Activated B cell treated with CpG ODN at 0.5 μM for 24 hours (primary cell): ENCODE data around the gene AREL1. TPM values are rescaled to one million over a fixed set of nuclear protein-coding genes. Genes with fewer than 3 reads are reported as not detected.

ENCODE experiments used
- ATAC-seq: fragments of 200-7000 bp; cut with Tn5 transposase; one replicate; pipeline ENCODE4 v1.10.0; 2021; ENCODE audit warnings: low read depth, mild to moderate bottlenecking, moderate library complexity
- CTCF ChIA-PET: fragments of 350-600 bp; sonication (Branson Sonifier 250); formaldehyde crosslinking; loops from one replicate; lab custom pipeline; 2021; ENCODE audit warnings: antibody characterized with exemption; lab: Charles Lee
- POLR2A ChIA-PET: fragments of 350-600 bp; sonication (Branson Sonifier 250); formaldehyde crosslinking; loops from one replicate; lab custom pipeline; 2021; ENCODE audit warnings: antibody characterized with exemption; lab: Charles Lee
- DNase-seq: peaks from one replicate; pipeline ENCODE4 v3.0.0; 2022
- H3K27ac Mint-ChIP-seq: one replicate; pipeline ENCODE4 v1.8.0; 2020; ENCODE audit warnings: mixed read lengths
- H3K27me3 Mint-ChIP-seq: one replicate; pipeline ENCODE4 v1.8.0; 2021; ENCODE audit warnings: mixed read lengths
- H3K36me3 Mint-ChIP-seq: one replicate; pipeline ENCODE4 v1.8.0; 2021; ENCODE audit warnings: low read depth, mixed read lengths
- H3K4me1 Mint-ChIP-seq: one replicate; pipeline ENCODE4 v1.8.0; 2021; ENCODE audit warnings: mixed read lengths
- H3K4me3 Mint-ChIP-seq: one replicate; pipeline ENCODE4 v1.8.0; 2020; ENCODE audit warnings: mild to moderate bottlenecking, mixed read lengths
- H3K9me3 Mint-ChIP-seq: one replicate; pipeline ENCODE4 v1.8.0; 2020; ENCODE audit warnings: mixed read lengths
- intact Hi-C: fragments of 100-400 bp; cut with micrococcal nuclease; formaldehyde crosslinking; loops from one replicate; pipeline ENCODE4 v1.15.1; 2024
- total RNA-seq: library from RNA; stranded (reverse); gene quantifications from 2 replicates; pipeline ENCODE4 v1.2.3, GENCODE V29; 2022
- TF ChIP-seq, protein P1 (sequence below): fragments of 200-600 bp; IDR thresholded peaks from one replicate; pipeline ENCODE4 v1.8.0; 2022; ENCODE audit warnings: antibody characterized with exemption, mild to moderate bottlenecking

The AREL1 gene
- total RNA-seq, 1 donor from 2014 or later = 49.7 TPM

- H3K36me3 Mint-ChIP-seq = peaks cover 87% of the 10 kb centered on the region
- intact Hi-C loops = no loop called here
- CTCF ChIA-PET = interaction anchor here (0.6 to 1.3 kb wide), 2 partner anchors 55 to 294 kb away, joined by 3 to 4 read pairs; no protein-coding TSS in a partner anchor
- H3K4me1 Mint-ChIP-seq = no peaks in the 10 kb centered on the region
- DNase-seq (no peak), ATAC-seq (no peak)
- no peaks in the 10 kb centered on the region for H3K9me3 Mint-ChIP-seq
- no peak overlapping the region for H3K27ac Mint-ChIP-seq
- TF ChIP-seq, protein P1, sequence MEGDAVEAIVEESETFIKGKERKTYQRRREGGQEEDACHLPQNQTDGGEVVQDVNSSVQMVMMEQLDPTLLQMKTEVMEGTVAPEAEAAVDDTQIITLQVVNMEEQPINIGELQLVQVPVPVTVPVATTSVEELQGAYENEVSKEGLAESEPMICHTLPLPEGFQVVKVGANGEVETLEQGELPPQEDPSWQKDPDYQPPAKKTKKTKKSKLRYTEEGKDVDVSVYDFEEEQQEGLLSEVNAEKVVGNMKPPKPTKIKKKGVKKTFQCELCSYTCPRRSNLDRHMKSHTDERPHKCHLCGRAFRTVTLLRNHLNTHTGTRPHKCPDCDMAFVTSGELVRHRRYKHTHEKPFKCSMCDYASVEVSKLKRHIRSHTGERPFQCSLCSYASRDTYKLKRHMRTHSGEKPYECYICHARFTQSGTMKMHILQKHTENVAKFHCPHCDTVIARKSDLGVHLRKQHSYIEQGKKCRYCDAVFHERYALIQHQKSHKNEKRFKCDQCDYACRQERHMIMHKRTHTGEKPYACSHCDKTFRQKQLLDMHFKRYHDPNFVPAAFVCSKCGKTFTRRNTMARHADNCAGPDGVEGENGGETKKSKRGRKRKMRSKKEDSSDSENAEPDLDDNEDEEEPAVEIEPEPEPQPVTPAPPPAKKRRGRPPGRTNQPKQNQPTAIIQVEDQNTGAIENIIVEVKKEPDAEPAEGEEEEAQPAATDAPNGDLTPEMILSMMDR = no peak
- H3K27me3 Mint-ChIP-seq = no peaks in the 10 kb centered on the region
- POLR2A ChIA-PET = no interaction called here
- H3K4me3 Mint-ChIP-seq = no peak overlapping the region
These were observed 49.0 kb downstream of the AREL1 start for GRCh38 chr14:74663884-74664283.

- DNase-seq (no peak), ATAC-seq (no peak)
- H3K9me3 Mint-ChIP-seq = no peaks in the 10 kb centered on the region
- TF ChIP-seq, protein P1 = no peak
- intact Hi-C loops = no loop called here
- H3K4me1 Mint-ChIP-seq = no peaks in the 10 kb centered on the region
- POLR2A ChIA-PET = no interaction called here
- H3K4me3 Mint-ChIP-seq = no peak overlapping the region
- H3K27me3 Mint-ChIP-seq = no peaks in the 10 kb centered on the region
- H3K36me3 Mint-ChIP-seq = peaks cover 76% of the 10 kb centered on the region
- no peak overlapping the region for H3K27ac Mint-ChIP-seq
- CTCF ChIA-PET = no interaction called here
These were observed 51.0 kb downstream of the AREL1 start for GRCh38 chr14:74661726-74662450.

DNA sequence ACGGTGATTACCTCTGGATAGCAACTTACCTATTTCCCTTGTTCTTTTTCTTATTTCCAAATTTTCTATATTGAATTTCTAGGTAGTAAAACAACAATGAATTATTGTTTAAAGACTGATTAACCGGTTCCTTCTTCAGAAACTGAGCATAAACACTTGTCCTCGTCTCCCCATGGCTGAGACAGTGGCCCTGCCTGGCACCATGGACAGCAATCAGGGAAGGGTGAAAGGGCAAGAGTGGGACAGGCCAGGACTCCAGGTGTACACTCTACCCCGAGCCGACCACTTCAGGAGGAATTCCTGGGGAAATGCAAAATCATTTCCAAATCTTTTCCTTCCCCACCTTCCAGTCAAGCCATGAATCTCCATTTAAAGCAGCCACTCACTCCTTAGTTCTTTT is 52.0 kb downstream of the AREL1 start:
- no peak overlapping the region for H3K4me3 Mint-ChIP-seq
- H3K27ac Mint-ChIP-seq = no peak overlapping the region
- intact Hi-C loops = no loop called here
- TF ChIP-seq, protein P1 = no peak
- CTCF ChIA-PET = no interaction called here
- ATAC-seq = no peak
- no peak for DNase-seq
- H3K9me3 Mint-ChIP-seq = no peaks in the 10 kb centered on the region
- H3K36me3 Mint-ChIP-seq = peaks cover 73% of the 10 kb centered on the region
- H3K27me3 Mint-ChIP-seq = no peaks in the 10 kb centered on the region
- POLR2A ChIA-PET = no interaction called here
- no peaks in the 10 kb centered on the region for H3K4me1 Mint-ChIP-seq

DNA sequence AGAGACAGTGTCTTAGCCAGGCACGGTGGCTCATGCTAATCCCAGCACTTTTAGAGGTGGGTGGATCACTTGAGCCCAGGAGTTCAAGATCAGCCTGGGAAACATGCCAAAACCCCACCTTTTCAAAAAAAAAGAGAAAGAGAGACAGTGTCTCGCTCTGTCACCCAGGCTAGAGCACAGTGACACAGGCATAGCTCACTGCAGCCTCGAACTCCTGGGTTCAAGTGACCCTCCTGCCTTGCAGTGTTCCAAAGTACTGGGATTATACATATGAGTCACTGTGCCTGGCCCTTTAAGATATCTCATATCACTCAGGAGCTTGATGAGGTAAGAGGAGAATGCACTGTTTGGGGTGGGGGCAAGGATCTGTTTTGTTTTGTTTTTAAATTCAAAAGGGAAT is 52.7 kb downstream of the AREL1 start:
- ATAC-seq = no peak
- Mint-ChIP-seq H3K9me3 (no peaks in the 10 kb centered on the region), H3K4me3 (no peak overlapping the region), H3K36me3 (peaks cover 71% of the 10 kb centered on the region), H3K27me3 (no peaks in the 10 kb centered on the region), H3K27ac (no peak overlapping the region), H3K4me1 (no peaks in the 10 kb centered on the region)
- TF ChIP-seq, protein P1 = no peak
- DNase-seq = no peak
- ChIA-PET POLR2A (no interaction called here), CTCF (interaction anchor here (1.3 kb wide), 1 partner anchor 17 kb away, joined by 3 read pairs; no protein-coding TSS in a partner anchor)
- intact Hi-C loops = no loop called here

DNA sequence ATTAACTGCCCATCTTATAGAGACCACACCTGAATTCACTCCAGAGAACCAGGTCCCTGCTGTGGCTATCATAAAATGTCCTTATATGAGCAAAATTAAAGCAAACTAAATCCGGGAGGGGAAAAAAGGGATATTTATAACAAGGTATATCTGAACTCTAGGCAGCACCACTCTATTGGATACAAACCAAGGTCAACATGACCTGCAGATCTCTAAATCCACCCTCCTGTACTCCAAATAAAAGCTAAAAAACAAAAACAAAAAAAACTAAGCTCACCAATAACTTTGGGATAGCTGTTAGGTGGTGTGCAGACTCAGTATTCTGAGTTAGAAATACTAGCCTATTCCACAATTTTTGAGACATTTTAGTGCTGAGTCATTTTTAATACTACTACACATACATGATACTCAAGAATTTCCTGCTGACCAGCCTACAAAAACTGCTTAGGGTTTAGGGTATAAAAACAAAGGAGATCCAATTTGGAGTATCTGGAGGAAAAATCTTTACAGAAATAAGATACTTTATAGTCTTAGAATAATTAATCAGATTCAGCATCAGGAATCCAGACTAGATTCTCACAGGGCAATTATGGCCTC is 54.2 kb downstream of the AREL1 start:
- no peak overlapping the region for H3K27ac Mint-ChIP-seq
- no peaks in the 10 kb centered on the region for H3K27me3 Mint-ChIP-seq

More for the DNA sequence above, 54.2 kb downstream of the AREL1 start:
- H3K4me1 Mint-ChIP-seq = no peaks in the 10 kb centered on the region
- DNase-seq (no peak), ATAC-seq (no peak)
- no peak overlapping the region for H3K4me3 Mint-ChIP-seq
- intact Hi-C loops = no loop called here
- TF ChIP-seq, protein P1 = no peak
- H3K9me3 Mint-ChIP-seq = no peaks in the 10 kb centered on the region
- POLR2A ChIA-PET = interaction anchor here (0.7 kb wide), 1 partner anchor 36 kb away, joined by 5 read pairs; no protein-coding TSS in a partner anchor
- peaks cover 66% of the 10 kb centered on the region for H3K36me3 Mint-ChIP-seq
- CTCF ChIA-PET = no interaction called here
